Measurements from ENCODE around the gene PLEKHF1.
"Not testable (repeated sequence)": the region's sequence is repeated elsewhere in the genome, so short reads cannot be mapped to it uniquely, and the experiment has no call there.

Gene PLEKHF1

GRCh38 chr19:29704562-29705558 lies 39.6 kb downstream of the PLEKHF1 start:
- FAIRE-seq, result no peak

DNA sequence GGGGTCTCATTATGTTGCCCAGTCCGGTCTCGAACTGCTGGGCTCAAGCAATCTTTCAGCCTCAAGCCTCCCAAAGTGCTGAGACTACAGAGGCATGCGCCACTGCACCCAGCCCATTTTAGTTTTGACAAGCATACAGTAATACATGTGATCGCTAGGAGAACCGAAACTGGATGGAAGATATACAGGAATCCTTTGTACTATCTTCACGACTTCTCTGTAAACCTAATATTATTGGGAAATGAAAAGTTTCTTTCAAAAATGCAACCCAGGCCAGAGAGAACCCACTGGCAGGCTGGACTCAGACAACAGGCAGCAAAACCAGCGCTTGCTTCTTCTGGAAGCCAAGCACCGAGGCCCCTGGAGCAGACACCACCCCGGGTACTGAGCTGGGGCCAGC lies 40.4 kb downstream of the PLEKHF1 start:
- no peak for FAIRE-seq

GRCh38 chr19:29706635-29707034 lies 41.4 kb downstream of the PLEKHF1 start:
- FAIRE-seq, result no peak

DNA sequence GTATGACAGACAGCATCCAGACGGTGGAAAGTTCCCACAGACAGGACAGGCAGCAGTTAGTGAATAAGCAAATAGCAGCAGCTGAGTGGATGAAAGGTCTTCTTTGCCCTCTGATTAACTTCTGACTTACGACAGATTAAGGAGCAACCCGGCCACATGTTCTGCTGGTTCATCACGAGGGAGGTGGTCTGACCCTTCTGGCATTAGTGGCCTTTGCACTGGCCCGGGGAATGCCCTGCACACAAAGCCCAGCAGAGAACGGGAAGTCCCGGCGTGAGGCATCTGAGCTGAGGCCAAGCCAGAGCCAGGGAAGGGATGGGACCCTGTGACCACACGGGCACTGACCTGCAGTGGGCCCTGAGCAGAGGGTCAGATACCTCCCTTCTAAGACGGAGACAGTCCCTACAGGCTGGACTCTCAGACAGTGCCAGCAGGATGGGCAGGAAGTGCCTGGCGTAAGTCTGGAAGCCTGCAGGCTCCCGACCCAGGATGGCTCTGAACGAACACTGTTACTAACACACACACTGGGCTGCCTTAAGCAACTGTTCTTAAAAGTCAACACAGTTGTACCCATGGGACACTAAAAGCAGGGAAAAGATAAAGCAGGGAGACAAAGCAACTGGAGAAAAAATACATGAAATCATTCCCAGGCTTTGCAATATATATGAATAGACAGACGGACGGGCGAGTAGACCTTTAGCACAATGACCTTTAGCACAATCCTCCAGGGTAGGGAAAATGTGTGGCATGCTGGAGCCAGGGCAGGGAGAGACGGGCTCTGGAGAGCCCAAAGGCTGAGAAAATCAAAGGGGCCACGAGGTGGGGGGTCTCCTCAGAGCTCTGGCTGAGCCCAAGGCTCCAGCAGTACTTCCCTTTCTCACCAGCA lies 43.5 kb downstream of the PLEKHF1 start:
- FAIRE-seq, result no peak

- not testable (repeated sequence) for FAIRE-seq
Observed at GRCh38 chr19:29709440-29709798, 44.2 kb downstream of the PLEKHF1 start.

- no peak for FAIRE-seq
Observed at GRCh38 chr19:29711584-29712132, 46.4 kb downstream of the PLEKHF1 start.

DNA sequence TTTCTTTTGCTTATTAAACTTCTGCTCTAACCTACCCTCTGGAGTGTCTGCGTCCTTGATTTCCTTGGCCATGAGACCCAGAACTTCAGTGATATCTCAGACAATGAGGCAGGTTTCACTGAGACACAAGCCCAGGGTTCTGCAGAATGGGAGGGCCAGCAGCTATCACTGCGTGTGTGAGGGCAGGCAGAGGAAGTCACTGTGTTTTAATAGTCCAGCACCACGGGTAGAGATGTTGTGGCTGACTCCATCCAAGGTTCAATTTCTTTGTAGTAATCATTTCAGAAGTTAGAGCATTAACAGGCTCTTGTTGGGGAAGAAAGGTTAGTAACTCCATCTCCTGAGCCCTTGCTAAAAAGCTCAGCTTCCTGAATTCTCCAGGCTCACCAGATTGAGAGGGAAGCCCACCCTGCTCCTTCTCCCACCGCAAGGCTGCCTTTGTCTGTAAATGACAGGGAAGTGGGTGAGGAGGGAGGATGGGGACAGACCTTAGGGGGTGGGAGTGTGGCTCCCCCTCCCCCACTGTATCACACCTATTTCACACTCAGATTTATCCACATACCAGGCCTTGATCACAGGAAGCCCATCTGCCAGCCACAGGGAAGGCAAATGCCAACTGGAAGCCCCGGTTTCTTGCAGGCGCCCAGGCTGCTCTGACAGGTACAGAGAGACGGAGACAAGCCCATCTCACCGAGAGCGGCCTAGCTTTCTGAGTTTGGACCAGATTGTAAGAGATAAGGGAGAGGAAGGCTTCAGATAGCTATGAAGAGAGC lies 47.7 kb downstream of the PLEKHF1 start:
- FAIRE-seq, result no peak

DNA sequence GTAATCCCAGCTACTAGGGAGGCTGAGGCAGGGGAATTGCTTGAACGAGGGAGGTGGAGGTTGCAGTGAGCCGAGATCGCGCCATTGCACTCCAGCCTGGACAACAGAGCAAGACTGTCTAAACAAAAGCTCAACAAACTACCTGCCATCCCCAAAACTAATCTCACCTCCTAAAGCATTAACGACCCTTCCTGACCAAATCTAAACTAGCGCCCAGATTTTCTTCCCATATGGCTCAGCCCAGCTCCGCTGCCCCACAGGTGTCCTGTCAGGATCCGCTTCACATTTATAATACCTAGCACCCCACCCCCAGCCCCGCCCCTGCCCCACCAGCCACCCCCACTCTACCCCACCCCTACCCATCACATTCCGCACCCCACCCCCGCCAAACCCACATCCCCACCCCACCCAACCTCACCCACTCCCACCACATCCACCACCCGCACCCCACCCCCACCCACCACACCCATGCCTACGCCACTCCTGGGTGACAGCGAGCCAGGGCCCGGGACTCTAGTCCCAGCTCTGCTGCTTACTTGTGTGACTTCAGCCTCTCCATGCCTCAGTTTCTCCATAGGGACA lies 49.2 kb downstream of the PLEKHF1 start:
- no peak for FAIRE-seq

DNA sequence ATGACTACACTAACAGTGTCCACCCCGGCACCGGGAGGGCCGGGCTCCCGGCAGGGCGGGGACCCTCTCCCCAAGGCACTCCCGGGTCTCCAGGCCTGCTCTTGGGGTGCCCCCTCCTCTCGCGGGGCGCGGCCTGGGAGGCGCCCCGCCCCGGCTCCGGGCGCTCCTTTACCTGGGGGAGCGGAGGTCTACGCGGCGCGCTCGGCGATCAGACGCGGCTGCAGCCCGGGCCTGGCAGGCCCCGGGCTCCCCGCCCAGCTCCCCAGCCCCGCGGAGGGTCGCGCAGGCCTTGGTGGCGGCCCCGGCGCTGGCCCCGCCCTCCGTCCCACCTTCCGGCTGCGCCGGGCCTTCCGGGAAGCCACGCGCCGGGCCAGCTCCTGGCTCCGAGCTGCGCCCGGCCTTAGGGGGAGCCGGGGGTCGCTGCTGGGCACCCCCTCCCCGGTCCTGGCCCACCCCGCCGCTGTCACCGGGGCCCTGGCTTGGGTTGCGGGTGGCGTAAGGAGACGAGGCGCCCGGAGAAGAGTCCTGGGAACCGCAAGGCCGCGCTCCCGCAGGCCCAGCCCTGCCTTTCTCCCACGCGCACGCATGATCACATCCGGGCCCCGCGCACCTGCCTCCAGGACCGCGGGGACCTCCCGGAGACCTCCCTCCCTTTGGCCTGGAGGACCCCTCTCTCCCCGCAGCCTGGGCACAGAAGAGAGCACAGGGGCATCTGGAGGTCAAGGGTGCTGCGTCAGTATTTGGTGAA lies 49.9 kb downstream of the PLEKHF1 start, which contains the start of gene C19orf12:
Gene C19orf12 (minus strand): TSS at position 309 of the 748 bp plus-strand sequence. CDS start 6,848 bp downstream, outside the sequence.
- FAIRE-seq, result no peak

DNA sequence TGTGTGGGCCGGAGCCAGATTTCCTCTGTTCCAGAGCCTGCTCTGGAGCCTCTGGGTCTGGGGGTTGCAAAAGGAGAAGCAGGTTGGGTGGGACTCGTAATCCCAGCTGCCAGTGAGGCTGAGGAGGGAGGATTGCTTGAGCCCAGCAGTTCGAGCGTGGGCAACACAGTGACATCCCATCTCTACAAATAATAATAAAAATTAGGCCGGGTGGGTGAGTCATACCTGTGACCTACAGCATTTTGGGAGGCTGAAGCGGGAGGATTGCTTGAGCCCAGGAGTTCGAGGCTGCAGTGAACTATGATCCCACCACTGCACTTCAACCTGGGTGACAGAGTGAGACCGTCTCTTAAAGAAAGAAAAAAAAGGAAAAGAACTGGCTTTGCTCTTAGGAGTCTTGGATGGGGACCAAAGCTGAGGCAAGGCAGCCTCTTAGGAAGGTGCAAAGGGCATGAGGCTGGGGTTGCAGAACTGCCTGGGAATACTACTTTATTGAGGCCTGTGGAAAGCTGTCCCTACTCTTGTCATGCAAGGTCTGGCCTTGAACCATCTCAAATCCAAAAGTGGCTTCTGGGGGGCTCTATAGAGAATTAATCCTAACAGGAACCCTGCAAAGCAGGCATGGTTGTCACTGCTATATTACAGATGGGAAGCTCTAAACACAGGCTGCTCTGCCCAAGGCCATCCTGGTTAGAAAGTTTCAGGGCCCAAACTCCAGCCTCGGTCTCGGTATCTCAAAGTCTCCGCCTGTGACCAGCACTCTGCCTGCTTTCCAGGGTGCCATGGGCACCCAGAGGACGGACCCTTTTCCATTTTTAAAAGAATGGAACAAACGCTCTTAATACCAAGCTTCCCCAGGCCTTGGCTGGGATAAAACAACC lies 50.7 kb downstream of the PLEKHF1 start:
- no peak for FAIRE-seq

- no peak for FAIRE-seq
Observed at GRCh38 chr19:29717051-29717450, 51.8 kb downstream of the PLEKHF1 start.

GRCh38 chr19:29724102-29724641 lies 58.9 kb downstream of the PLEKHF1 start:
- no peak for FAIRE-seq

- FAIRE-seq, result no peak
Observed at GRCh38 chr19:29724746-29725145, 59.5 kb downstream of the PLEKHF1 start.

Measured in A204.1 (cell line).